Stimulated activated CD8-positive, alpha-beta memory T cell treated with anti-CD3 and anti-CD28 coated beads, Interleukin-7, amount 100 ng/mL, for 1 hour (primary cell): ENCODE data around the gene SNRNP40.

Experiments
- DNase-seq, 2 donors: peaks; one replicate each; pipeline ENCODE4 v3.0.0-alpha.2; 2020; ENCODE audit warnings: low read depth in 2 of 2

Gene SNRNP40

DNA sequence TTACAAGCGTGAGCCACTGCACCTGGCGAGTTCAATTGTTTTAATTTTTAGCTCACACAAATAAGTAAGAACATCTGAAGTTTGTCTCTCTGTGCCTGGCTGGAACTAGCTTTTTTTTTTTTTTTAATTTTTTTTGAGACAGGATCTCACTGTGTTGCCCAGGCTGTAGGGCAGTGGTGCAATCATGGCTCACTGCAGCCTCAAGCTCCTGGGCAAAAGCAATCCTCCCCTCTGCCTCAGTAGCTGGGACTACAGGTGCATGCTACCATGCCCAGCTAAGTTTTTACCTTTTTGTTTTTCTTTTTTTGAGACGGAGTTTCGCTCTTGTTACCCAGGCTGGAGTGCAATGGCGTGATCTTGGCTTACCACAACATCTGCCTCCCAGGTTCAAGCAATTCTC lies 64.8 kb downstream of the SNRNP40 start:
- no peak for DNase-seq

DNA sequence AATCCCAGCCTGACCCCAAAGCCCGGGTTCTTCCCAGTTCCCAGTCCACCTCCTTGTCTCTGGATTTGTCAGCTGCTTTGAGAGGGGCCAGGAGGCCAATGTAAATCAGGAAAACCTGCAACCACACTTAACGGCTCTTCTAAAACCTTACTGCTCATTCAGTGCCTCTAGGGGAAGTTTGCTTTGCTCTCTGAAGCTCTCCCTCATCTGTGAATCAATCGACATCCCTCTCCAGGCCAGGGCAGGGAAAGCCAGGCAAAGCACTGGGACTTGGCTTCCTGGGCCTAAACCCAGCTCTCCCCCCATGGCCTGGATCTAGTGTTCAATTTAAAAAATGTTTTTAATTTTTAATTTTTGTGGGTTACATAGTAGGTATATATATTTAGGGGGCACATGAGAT lies 66.2 kb downstream of the SNRNP40 start:
- no peak for DNase-seq

- DNase-seq, result no peak
Measured at GRCh38 chr1:31228986-31229385, 67.6 kb downstream of the SNRNP40 start.

DNA sequence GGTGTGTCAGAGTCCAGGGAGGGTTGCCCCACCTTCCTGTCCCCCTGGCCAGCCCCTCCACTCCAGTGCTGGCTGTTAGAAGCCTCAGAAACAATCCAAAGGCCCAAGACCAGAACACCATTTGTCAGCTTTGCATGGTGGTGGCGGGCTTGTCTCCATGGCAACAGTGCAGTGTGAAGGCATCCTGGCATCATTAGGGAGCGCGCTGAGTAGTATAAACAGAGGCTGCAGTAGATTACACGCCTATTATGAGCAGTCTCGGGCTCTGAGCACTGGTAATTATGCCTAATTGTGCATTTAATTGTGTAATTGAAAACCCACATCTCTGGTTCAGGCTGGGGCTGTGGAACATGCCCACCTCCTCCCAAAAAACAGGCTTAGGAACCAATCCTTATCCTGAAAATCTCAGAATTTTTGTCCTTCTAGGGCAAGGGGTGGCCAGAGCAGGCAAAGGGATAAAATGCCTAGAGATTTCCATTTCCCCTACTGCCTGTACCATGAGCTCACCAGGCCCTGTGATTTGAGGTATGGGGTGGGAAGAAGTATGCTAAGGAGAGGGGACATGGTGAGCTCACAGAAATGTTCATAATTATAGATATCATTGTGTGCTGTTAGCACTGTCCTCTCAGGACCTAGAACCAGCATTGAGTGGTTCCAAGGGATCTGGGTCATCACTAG lies 68.6 kb downstream of the SNRNP40 start:
- DNase-seq, result no peak

DNA sequence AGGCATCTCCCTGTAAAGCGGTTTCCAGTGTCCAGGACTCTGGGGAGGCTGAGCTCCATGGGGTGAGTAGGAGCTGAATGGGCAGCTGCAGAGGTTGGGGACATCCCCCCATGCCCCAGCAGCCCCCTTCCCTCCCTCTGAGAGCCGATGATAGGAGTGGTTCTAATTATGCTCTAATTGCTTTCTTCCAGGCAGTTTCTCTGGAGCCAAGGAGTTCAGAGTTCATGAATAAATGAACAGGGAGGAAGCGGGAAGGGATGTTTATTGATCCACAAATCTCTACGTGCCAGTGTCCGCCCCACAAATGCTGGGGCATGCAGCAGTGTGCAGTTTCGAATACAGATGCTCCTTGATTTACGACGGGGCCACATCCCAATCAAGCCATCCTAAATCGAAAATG lies 72.5 kb downstream of the SNRNP40 start:
- no peak for DNase-seq

DNA sequence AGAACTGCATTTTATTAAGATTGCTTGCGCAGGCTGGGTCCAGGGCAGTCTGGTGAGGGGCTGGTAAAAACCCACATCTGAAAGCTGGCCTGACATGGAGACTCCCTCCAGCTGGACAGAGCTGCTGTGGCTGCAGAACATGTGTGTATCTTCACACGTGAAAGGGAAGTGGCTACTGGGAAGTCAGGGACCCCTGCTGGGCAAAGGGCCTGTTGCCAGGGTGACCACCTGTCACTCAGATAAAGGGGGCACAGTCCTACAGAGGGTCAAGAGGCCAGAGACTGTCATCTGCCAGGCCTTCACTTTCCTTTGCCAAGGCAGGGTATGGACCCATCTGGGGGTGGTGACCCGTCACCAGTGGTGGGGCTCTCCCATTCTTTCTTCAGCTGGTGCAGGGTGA lies 74.4 kb downstream of the SNRNP40 start:
- DNase-seq, result no peak

GRCh38 chr1:31221072-31221471 lies 75.5 kb downstream of the SNRNP40 start:
- DNase-seq, result no peak

- DNase-seq, result no peak
Measured at GRCh38 chr1:31219489-31219888, 77.1 kb downstream of the SNRNP40 start.

- no peak for DNase-seq
Measured at GRCh38 chr1:31218705-31219104, 77.9 kb downstream of the SNRNP40 start.

GRCh38 chr1:31216016-31216415 lies 80.6 kb downstream of the SNRNP40 start:
- no peak for DNase-seq

- no peak for DNase-seq
Measured at GRCh38 chr1:31215065-31215570, 81.5 kb downstream of the SNRNP40 start.

- DNase-seq, result no peak
Measured at GRCh38 chr1:31214316-31215064, 82.1 kb downstream of the SNRNP40 start.
